ENCODE data around the gene PLXDC2.

PLXDC2 gene

GRCh38 chr10:20237586-20237985 lies 421.4 kb downstream of the PLXDC2 start:
- in situ Hi-C loops (cut with MboI; ENCODE audit: low sequenced_read_pairs, unreplicated experiment), result no loop called here
- no peak for DNase-seq (ENCODE audit: low spot score)
- no peak for TF ChIP-seq CTCF (IDR thresholded peaks at IDR 0.05; ENCODE audit: borderline replicate concordance, control extremely low read depth, extremely low read depth, insufficient read depth, missing control alignments)

GRCh38 chr10:20240643-20241042 lies 424.4 kb downstream of the PLXDC2 start:
- no peak for TF ChIP-seq CTCF (IDR thresholded peaks at IDR 0.05; ENCODE audit: borderline replicate concordance, control extremely low read depth, extremely low read depth, insufficient read depth, missing control alignments)
- in situ Hi-C loops (cut with MboI; ENCODE audit: low sequenced_read_pairs, unreplicated experiment), result no loop called here
- DNase-seq (ENCODE audit: low spot score), result no peak

GRCh38 chr10:20247454-20247853 lies 431.2 kb downstream of the PLXDC2 start:
- no peak for TF ChIP-seq CTCF (IDR thresholded peaks at IDR 0.05; ENCODE audit: borderline replicate concordance, control extremely low read depth, extremely low read depth, insufficient read depth, missing control alignments)
- in situ Hi-C loops (cut with MboI; ENCODE audit: low sequenced_read_pairs, unreplicated experiment), result no loop called here
- no peak for DNase-seq (ENCODE audit: low spot score)

GRCh38 chr10:20247891-20248708 lies 431.9 kb downstream of the PLXDC2 start:
- no peak for TF ChIP-seq CTCF (IDR thresholded peaks at IDR 0.05; ENCODE audit: borderline replicate concordance, control extremely low read depth, extremely low read depth, insufficient read depth, missing control alignments)
- in situ Hi-C loops (cut with MboI; ENCODE audit: low sequenced_read_pairs, unreplicated experiment), result no loop called here
- DNase-seq (ENCODE audit: low spot score), result no peak

GRCh38 chr10:20254078-20254477 lies 437.8 kb downstream of the PLXDC2 start:
- no peak for DNase-seq (ENCODE audit: low spot score)
- in situ Hi-C loops (cut with MboI; ENCODE audit: low sequenced_read_pairs, unreplicated experiment), result no loop called here
- no peak for TF ChIP-seq CTCF (IDR thresholded peaks at IDR 0.05; ENCODE audit: borderline replicate concordance, control extremely low read depth, extremely low read depth, insufficient read depth, missing control alignments)

- DNase-seq (ENCODE audit: low spot score), result no peak
- in situ Hi-C loops (cut with MboI; ENCODE audit: low sequenced_read_pairs, unreplicated experiment), result no loop called here
- no peak for TF ChIP-seq CTCF (IDR thresholded peaks at IDR 0.05; ENCODE audit: borderline replicate concordance, control extremely low read depth, extremely low read depth, insufficient read depth, missing control alignments)
These were observed 438.3 kb downstream of the PLXDC2 start for GRCh38 chr10:20254497-20254896.
